Fibroblast of upper back skin (primary cell): ENCODE data around the gene SOX13.

Experiments
- DNase-seq: peaks from one replicate; pipeline ENCODE4 v3.0.0-alpha.2; 2013

Gene SOX13

DNA sequence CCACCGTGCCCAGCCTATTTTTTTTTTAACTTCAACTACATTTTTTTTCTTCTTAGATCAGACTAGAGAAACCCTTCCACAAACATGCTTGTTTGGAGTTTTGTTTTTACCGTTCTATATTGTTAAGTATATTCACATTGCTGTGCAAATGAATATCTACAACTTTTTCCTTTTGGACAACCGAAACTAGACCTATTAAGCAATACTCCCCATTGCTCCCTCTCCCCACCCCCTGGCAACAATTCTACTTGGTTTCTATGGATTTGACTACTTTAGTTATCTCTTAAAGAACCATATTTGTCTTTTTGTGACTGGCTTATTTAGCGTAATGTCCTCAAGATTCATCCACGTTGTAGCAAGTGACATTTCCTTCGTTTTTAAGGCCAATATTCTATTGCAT, 59.8 kb downstream of the SOX13 start:
- no peak for DNase-seq

DNA sequence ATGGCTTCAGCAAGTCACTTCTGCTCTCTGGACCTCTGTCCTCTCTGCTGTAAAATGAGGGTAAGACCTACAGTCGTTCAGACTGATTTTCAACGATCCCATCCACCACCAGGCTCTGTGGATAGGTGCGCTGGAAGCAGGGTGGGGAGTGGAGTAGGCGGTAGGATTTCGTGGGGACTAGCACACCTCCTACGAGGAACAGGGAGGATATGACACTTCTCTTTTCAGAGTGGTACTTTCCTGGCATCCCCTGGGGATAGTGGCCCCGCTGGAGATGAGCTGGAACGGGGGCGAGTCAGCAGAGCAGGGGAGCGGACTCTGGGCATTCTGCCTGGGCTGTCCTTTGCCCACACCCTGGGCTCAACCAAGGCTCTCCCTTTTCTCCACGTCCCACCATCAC, 61.2 kb downstream of the SOX13 start:
- DNase-seq = no peak

DNA sequence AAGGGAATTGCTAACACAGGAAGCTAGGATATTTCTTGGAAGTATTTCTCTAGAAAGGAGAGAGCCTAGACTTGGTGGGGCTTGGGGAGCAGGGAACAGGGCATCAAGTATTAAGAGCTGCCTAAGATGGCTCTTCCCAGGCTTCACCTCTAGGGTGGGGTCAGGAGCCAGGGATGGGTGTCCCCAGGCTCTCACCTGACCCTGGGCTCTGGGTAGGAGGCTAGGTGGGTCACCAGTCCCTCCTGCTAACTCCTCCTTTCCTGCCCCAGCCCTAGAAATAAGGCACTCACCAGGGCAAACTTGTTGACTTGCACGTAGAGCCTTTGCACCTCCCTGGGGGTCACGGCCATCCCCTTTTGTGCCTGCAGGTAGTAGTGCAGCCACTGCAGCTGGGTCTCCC, 63.9 kb downstream of the SOX13 start:
- DNase-seq = no peak

DNA sequence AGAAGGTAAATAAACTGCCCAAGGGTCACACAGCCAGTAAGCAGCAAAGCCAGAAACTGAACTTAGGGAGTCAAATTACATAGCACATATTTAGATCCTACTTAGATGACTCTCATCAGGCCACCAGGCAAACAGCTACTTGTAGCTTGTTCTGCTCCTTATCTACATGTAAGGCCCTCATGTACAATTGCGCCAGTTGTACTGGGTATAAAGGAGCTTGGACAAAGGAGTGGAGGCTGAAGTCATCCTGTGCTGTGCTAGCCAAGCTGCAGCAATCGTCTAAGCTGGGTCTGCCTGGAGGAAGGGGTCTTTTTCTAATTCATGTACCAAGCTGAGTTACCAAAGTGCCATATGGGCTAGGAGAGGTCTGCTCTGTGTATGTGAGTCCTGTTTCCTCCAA, 66.2 kb downstream of the SOX13 start:
- DNase-seq = no peak

DNA sequence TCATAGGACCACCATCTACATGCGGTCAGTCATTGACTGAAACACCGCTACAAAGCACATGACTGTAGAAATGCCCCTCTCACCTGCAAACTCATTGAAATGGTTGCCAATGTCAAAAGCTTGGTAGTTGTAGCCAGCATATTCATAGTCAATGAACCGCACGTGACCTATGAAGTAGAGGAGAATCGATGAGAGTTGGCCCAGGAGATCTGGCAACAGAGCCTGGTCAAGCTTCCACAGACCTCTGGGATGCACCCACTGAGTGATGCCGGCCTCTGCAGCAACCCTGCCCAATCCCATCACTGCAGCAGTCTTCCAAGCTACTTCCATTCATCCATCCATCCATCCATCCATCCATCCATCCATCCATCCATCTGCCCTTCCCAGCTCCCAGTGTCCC, 67.0 kb downstream of the SOX13 start:
- DNase-seq = no peak

DNA sequence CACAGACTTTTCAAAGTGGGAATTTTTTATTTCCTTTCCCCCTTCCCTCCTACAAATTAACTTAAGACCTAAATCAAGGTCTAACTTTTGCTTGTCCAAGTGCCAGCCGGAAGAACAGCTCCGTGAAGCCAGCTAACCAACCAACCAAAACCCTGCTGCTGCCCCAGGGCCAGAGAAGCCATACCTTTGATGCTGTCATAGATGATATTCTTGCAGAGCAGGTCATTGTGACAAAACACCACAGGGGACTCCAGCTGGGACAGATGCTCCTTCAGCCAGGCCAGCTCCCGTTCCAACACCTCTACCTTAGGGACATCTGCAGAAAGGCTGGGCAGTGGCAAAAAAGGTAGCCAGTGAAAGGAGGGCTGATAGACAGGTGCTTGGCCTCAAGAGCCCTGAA, 68.2 kb downstream of the SOX13 start:
- no peak for DNase-seq

DNA sequence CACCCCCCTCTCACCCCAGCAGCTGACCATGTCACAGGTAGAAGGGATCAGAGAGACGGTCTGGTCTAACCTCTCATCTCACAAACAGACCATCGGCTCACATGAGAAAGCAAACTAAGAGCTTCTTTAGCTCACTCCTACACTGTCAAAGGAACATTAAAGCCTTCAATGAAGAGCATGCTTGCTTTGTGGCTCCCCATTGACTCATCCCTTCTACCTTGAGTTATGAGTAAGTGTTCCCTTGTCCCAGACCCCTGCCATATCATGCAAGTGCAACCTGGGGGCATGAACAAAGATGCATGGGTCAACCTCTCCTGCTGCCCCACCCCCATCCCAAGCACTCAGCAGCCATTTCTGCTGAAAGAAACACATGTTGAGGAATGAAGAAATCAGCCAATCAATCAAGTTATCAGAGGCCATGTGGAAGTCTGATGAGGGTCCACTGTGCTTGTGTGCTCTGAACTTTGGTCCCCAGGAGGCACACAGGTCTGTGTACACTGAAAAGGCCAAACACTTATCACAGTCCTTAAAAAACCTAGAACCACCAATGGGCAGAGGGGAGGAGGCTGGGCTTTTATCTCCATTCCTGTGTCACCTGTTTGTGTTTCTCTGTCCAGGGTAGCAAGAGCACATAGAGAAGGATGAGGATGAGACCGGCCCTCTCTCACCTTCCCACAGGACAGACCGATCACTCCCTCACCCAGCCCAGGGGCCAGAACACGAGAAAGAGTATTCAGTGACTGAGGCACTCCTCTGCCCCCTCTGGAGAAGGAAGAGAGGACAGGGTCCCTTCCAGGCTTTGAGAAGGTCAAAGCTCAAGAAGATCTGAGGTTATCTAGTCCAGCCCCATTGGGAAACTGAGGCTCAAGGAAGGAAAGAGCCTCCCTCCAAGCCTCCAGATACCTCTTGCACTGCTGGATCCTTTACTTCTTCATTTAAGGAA, 69.4 kb downstream of the SOX13 start:
- DNase-seq = no peak

DNA sequence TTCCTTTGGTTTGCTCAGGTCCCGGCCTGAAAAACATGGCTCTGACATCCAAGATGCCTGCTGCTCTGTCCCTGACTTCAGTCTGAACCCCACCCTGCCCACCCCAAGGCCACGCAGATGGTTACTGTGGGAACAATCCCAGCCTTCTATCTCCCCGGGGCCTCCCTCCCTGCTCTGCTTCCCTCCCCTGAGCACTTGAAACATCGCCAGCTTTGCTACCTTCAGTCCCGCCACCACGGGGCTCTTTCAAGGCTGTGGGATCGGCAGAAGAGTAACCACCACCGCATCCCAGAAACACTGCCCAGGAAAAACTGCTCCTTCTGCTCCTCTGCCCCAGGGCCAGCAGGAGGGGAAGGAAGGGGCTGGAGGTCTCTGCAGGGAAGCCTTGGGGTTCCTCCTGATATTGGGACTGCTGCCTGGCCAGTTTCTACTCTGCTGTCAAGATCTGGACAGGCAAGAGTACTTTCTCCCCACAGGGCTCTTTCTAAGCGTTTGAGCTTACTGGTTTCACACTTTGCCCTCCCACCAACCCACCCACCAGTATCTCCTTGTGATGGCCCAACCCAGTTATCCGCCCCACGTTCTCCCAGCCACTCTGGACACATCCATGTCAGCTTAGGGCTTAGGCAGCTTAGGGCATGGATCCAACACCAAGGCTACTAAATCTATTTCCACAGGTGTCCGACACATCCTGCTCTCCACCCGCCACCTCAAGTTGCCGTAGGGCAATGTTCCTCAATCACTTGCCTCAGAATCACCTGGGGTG, 70.5 kb downstream of the SOX13 start:
- no peak for DNase-seq

DNA sequence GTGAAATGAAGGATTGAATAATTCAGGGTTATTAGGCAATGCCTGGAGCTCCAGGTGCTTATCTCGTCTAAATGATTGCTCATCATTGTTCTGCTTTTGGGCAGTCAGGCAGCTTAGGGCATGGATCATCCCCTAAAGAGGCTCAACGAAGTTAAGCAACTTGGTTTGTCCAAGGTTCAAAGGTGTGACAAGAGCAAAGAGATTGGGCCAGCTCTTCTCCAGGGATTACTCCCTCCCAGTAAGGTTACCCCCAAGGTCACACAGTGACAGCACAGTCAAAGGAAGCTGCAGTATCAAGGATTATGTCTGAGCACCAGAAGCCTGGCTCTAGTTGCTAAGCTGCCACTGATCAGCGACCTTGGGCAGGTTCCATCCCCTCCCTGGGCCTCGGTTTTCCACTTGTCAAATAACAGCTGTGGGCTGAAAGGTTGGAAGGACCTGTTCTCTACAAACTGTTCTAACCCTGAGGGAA, 72.2 kb downstream of the SOX13 start:
- no peak for DNase-seq

DNA sequence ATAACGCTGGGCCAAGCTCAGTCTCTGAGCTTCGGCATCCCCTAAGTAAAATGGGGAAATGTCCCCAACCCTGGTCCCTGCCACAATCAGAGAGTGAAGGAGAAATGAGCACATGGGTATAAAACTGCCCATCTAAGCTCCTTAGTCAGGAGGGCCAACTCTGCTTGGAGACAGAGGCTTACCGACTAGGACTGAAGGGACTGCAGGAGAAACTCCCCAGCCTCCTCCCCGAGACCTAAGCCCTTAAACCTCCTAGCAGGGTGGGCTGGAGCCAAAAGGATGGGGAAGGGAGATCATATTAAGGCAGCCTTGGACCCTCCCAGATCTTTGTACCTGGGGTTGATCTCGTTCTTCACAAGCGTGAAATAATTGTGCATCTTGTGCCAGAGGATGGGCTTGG, 73.4 kb downstream of the SOX13 start:
- DNase-seq = no peak

DNA sequence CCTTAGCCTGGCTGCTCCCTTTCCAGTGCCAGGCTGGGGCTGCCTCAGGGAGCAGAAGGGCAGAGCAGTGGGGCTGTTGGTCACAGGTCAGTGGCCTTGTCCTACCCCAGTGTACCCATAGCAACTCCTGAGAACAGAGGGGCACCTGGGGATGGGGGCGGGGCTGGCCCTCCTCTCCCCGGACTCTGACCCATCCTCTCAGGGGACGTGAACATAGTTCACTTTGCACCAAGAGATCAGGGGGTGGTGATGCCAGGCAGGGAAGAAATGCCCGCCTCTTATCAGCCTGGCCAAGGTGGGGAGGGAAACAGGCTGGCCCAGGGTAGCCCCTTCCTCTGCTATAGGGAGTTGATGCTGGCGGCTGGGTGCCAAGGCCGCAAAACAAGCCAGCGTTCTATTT, 74.0 kb downstream of the SOX13 start:
- no peak for DNase-seq

DNA sequence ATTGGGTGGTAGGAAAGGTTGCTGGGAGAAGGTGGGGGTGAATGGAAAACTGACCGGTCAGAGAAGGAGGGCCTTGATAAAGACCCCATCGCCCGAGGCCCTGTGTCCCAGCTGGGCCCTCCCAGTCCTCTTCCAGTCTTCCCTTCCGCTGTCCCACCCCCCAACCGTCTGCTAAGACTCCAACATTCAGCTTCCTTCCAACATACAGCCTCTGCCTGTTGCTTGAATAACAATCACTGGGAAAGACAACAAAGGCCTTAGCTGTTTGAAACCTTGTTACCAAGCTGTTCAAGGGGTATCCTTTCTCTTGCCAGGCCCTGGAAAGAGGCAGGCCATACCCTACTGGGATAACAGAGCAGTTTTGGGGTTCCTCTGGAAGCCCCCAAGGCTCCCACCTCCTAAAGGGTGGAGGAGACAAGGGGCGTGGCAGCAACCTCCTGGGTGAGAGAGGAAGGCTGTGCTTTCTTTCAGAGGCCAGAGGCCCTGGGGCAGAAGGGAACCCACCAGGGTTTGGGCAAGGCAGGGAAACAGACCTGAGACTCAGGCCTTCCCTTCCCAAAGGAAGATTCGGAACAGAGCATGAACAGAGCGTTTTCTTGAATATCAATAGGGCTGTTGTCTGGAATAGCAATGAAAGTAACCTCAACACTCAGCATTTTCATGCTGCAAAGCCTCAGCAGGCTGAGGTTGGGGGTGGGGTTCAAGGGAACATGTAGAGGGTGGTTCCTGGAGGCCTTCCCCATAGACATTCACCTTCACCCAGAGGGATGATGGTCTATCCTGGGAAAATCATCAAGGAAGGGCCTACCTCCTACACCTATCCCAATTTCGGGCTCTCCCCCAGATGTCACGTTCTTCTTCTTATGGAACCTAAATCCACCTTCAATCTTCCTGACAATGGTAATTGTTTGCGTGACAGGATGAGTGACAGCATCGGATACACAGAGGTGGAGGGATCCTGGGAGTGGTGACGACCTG, 74.8 kb downstream of the SOX13 start:
- DNase-seq = no peak

DNA sequence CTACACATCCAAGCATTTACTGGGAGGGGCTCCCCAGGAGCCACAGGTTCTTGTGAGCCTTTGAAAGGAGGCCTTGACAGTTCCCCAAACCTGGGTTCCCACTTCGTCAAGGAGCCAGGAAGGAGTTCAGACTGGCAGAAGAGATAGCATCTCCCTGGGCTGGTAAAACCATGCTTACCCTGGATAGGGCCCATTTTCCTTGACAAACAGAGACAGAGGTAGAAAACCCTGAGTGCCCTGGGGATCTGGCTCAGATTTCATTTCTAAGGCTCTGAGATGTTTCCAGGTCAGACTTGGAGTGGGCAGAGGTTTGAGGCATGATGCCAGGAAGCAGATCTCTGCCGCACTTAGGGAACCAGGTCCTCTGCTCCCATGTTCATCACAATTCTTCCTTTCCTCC, 76.2 kb downstream of the SOX13 start:
- no peak for DNase-seq

DNA sequence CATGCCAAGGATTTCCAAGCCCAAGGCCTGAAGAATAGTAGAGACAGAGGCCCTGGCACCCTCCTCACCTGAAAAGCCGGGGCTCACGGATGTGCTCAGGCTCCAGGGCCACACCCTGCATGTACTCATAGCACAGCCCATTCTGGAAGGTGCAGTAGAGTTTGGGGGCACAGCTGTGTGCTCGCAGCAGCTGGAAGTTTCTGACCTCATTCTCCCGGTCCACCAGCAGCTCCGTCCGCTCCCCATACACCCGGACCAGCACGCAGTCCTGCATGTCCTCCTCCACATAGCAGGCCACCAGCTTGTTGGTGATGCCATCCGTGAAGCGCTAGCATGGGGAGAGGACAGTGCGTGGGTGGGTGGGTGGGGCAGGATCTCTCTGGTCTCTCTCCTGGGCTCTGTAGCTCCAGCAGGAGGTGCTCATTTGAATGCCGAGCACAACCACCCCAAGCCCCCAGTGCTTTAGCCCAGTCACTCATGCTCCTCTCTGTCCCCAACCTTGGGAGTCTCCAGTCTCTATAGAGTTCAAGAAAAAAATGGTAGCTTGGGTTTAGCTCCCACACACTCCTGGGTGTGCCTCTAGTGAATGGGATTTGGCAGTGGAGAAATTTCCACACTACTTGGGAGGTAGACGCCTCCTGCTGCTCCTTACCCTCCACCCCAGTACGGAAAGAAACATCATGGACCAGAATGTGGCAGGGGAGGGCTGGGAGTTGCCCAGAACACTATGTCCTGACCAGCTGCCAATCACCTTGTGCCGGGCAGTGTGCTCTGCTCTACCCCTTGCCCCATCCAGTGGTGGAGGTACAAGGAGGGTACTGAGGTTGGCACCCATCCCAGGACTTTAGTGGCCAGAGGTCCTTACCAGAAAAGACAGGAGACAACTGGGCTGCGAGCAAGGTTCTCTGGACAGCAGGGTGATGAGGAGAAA, 77.0 kb downstream of the SOX13 start:
- no peak for DNase-seq

DNA sequence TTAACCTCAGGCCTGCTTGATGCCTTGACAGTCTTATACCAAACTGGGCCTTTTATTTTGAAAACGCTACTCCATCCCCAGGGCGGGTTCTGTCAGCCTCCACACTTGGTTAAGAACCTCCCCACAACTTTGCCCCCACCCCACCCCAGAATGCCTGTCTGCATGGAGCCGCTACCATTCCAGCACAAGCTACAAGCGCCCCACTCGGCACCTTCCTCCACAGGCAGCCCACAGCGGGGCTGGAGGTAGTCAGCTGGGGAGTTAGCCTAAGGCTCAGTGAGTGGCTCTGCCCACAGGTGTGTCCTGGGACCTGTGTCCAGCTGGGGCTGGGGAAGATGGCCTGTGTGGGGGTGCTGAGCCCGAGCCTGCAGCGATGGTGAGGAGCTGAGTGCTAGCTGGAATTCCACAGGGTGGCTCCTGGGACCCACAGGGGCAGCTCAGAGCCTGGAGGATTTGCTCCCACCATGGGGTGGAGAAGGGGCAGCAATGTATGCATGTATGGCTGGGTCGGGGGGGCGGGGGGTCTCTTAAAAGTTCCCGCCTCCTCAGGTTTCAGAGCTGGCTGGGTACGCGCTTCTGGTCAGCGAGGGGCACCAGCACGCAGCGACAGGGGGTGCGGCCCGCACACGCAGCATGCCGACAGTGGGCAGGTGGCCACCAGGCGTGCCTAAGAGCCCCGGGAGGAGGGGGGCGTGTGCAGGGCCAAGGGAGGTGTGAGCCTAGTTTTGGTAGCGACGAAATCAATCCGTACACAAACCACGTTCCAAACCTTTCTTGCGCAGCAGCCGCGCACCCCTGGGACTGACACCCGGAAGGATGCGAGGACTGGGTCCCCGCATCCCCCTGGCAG, 78.0 kb downstream of the SOX13 start:
- DNase-seq = no peak

DNA sequence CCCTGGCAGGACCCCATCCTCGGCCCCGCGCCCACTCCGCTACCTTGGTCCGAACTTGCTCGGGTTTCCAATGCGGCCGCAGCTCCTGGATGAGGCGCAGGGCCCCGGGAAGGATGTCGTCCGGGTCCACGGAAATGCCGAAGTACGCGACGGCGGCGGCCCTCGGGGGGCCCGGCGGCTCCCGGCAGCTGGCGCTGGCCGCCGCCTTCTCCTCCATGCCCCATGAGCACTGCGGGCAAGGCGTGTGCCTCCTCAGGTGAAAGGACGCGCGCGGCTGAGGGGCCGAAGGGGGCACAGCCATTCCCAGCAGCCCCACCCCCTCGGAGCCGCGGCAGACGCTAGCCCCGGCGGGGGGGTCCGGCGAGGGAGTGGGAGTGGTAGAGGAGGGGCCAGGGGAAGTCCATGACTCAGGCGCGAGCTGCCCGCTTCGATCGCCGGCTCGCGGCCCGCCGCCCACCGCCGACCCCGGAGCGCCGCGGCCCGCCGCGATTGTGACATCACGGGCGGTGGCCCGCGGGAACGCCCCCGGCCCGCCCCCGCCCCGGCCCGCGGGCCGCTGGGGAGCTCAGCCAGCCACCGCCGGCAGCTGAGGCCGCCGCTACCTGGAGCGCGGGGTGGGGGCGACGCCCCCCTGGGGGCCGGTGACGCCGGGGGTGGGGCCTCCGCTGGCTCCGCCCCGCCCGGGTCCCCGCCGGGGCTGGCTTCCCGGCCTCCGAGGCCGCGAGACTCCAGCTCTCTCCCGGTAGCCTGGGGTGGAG, 78.8 kb downstream of the SOX13 start, which contains the start of gene ETNK2:
ETNK2 (minus strand) TSS at position 493 of the 758 bp plus-strand sequence; CDS start at position 301, 192 bp downstream.
- peak; percentile 51 for DNase-seq

DNA sequence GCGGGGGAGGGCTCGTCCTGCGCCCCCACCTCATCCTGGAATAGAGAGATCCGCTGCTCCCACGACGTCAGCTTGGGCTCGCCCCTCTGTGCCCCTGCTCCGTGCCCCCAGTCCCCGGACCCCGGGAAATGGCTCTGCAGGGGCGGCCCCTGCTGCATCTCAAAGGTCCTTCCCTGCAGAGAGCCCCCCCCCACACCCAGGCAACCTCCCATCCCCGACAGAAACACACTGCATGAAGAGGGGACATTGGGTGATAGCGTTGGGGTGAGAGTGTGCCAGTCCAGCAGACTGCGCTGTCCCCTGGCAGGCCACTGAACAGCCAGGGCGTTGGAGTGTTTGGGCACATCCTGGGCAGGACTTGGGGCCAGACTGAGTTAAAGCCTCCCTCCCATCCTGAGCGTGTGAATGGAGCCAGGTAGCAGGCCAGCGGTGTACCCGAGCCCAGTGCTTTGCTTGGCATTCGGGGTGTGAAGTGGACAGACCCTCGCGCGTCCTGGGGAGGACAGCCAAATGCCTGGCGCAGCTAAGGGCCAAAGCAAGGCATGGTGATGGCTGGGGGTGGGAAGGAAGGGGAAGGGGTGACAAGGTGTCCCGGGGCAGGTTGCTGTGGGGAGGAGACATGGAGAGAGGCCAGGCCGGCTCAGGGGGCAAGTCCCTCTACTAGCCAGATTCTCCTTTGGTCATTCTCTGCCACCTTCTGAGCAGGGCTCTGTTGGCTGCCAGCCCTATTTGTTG, 79.6 kb downstream of the SOX13 start:
- no peak for DNase-seq

DNA sequence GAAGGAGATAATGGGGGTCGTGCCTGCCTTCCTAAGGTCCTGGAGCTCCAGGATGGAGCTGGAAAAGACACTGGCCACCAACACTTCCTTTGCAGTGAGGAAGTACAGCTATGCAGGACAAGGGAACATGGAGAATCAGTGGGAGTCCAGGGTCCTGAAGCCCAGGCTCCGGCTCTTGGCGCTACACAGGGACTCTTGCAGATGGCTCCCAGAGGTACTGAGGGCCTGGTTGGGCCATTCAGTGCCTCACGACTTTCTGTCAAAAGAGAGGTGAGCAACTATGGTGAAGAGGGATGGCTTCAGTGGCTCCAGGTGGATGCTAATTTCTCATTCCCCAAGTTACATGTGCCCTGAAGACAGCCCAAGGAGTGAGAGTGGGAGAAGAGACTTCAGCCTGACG, 80.8 kb downstream of the SOX13 start:
- no peak for DNase-seq
